HUES6 (cell line): ENCODE data around the gene UBE3B.
"Not testable (repeated sequence)": the region's sequence is repeated elsewhere in the genome, so short reads cannot be mapped to it uniquely, and the experiment has no call there.

Source experiments
- H3K27ac ChIP-seq: 2 replicates; pipeline ENCODE4 v1.7.0; 2013; ENCODE audit warnings: low read depth, mild to moderate bottlenecking, low read length, inconsistent platforms
- H3K27me3 ChIP-seq: 2 replicates; pipeline ENCODE4 v1.6.1; 2013; ENCODE audit warnings: low read length; ENCODE audit not compliant: control insufficient read depth, insufficient read depth
- H3K36me3 ChIP-seq: 2 replicates; pipeline ENCODE4 v1.6.1; 2013; ENCODE audit warnings: low read length; ENCODE audit not compliant: control insufficient read depth, insufficient read depth
- H3K4me1 ChIP-seq: 2 replicates; pipeline ENCODE4 v1.6.1; 2013; ENCODE audit warnings: low read length; ENCODE audit not compliant: control insufficient read depth, insufficient read depth
- H3K4me3 ChIP-seq: 2 replicates; pipeline ENCODE4 v1.5.1; 2013; ENCODE audit warnings: low read depth, low read length
- H3K9ac ChIP-seq: one replicate; pipeline ENCODE4 v1.6.1; 2013; ENCODE audit warnings: mild to moderate bottlenecking, low read length
- H3K9me3 ChIP-seq: 2 replicates; pipeline ENCODE4 v1.6.1; 2013; ENCODE audit warnings: low read depth, low read length; ENCODE audit not compliant: control insufficient read depth, insufficient read depth

The UBE3B gene

GRCh38 chr12:109477185-109477962, at the start of gene UBE3B, which contains the start of gene KCTD10:
UBE3B (plus strand) TSS chr12:109477634; CDS start chr12:109483552, 5,918 bp downstream.
KCTD10 (minus strand) TSS chr12:109477300; CDS start chr12:109477262, 38 bp downstream.
- Histone ChIP-seq H3K4me1 (peaks cover 11% of the 10 kb centered on the region; the same call in 1 of the 2 replicates), H3K27me3 (no peaks in the 10 kb centered on the region), H3K4me3 (peak within 1 kb of the TSS; percentile 97), H3K36me3 (peaks cover 9% of the 10 kb centered on the region; the same call in 1 of the 2 replicates), H3K9me3 (no peaks in the 10 kb centered on the region), H3K9ac (peak within 1 kb of the TSS; percentile 97), H3K27ac (peak within 1 kb of the TSS; percentile 99)

GRCh38 chr12:109428037-109428629, 49.3 kb upstream of the UBE3B start:
- H3K9ac ChIP-seq, result no peak overlapping the region
- no peak overlapping the region for H3K4me3 ChIP-seq
- H3K27ac ChIP-seq, result no peak overlapping the region
- H3K9me3 ChIP-seq, result peaks cover 5% of the 10 kb centered on the region
- H3K4me1 ChIP-seq, result peaks cover 4% of the 10 kb centered on the region; the same call in 1 of the 2 replicates
- H3K27me3 ChIP-seq, result no peaks in the 10 kb centered on the region
- H3K36me3 ChIP-seq, result no peaks in the 10 kb centered on the region

- H3K27ac ChIP-seq, H3K36me3 ChIP-seq, H3K27me3 ChIP-seq, H3K4me1 ChIP-seq, H3K9me3 ChIP-seq, H3K9ac ChIP-seq, H3K4me3 ChIP-seq: not testable (repeated sequence)
These were observed 48.6 kb upstream of the UBE3B start for GRCh38 chr12:109428804-109429203.

GRCh38 chr12:109430244-109430643, 47.2 kb upstream of the UBE3B start:
- Histone ChIP-seq H3K4me3 (no peak overlapping the region), H3K27me3 (no peaks in the 10 kb centered on the region), H3K9ac (no peak overlapping the region), H3K27ac (no peak overlapping the region), H3K9me3 (peaks cover 5% of the 10 kb centered on the region), H3K4me1 (peaks cover 19% of the 10 kb centered on the region), H3K36me3 (no peaks in the 10 kb centered on the region)

GRCh38 chr12:109432431-109432830, 45.0 kb upstream of the UBE3B start:
- Histone ChIP-seq H3K9me3 (peaks cover 5% of the 10 kb centered on the region), H3K4me3 (no peak overlapping the region), H3K4me1 (peaks cover 38% of the 10 kb centered on the region), H3K27ac (no peak overlapping the region), H3K36me3 (no peaks in the 10 kb centered on the region), H3K9ac (no peak overlapping the region), H3K27me3 (no peaks in the 10 kb centered on the region)

- H3K36me3 ChIP-seq, result no peaks in the 10 kb centered on the region
- H3K4me1 ChIP-seq, result peaks cover 39% of the 10 kb centered on the region
- H3K27ac ChIP-seq, result no peak overlapping the region
- H3K9me3 ChIP-seq, result peaks cover 5% of the 10 kb centered on the region
- no peak overlapping the region for H3K9ac ChIP-seq
- no peaks in the 10 kb centered on the region for H3K27me3 ChIP-seq
- H3K4me3 ChIP-seq, result no peak overlapping the region
These were observed 44.6 kb upstream of the UBE3B start for GRCh38 chr12:109432842-109433304.

GRCh38 chr12:109433618-109434017, 43.8 kb upstream of the UBE3B start:
- H3K4me3 ChIP-seq, result no peak overlapping the region
- H3K9ac ChIP-seq, result no peak overlapping the region
- H3K36me3 ChIP-seq, result no peaks in the 10 kb centered on the region
- no peaks in the 10 kb centered on the region for H3K27me3 ChIP-seq
- H3K27ac ChIP-seq, result no peak overlapping the region
- H3K4me1 ChIP-seq, result peaks cover 39% of the 10 kb centered on the region
- peaks cover 5% of the 10 kb centered on the region for H3K9me3 ChIP-seq

- H3K9ac ChIP-seq, result no peak overlapping the region
These were observed 42.9 kb upstream of the UBE3B start for GRCh38 chr12:109434582-109434981.

GRCh38 chr12:109435428-109436187, 41.8 kb upstream of the UBE3B start:
- Histone ChIP-seq H3K4me3 (peak overlapping the region; percentile 26; the same call in 1 of the 2 replicates), H3K36me3 (no peaks in the 10 kb centered on the region), H3K4me1 (peaks cover 39% of the 10 kb centered on the region), H3K27ac (no peak overlapping the region), H3K9ac (peak overlapping the region; percentile 40), H3K27me3 (no peaks in the 10 kb centered on the region), H3K9me3 (no peaks in the 10 kb centered on the region)

More at GRCh38 chr12:109434582-109434981, 42.9 kb upstream of the UBE3B start:
- peaks cover 39% of the 10 kb centered on the region for H3K4me1 ChIP-seq
- H3K27me3 ChIP-seq, result no peaks in the 10 kb centered on the region
- H3K9me3 ChIP-seq, result peaks cover 4% of the 10 kb centered on the region
- H3K27ac ChIP-seq, result no peak overlapping the region
- no peak overlapping the region for H3K4me3 ChIP-seq
- H3K36me3 ChIP-seq, result no peaks in the 10 kb centered on the region

- H3K9ac ChIP-seq, result peak overlapping the region; percentile 40
- no peak overlapping the region for H3K27ac ChIP-seq
- no peaks in the 10 kb centered on the region for H3K9me3 ChIP-seq
- peaks cover 42% of the 10 kb centered on the region for H3K4me1 ChIP-seq
- H3K36me3 ChIP-seq, result no peaks in the 10 kb centered on the region
- peak overlapping the region; percentile 26; the same call in 1 of the 2 replicates for H3K4me3 ChIP-seq
- no peaks in the 10 kb centered on the region for H3K27me3 ChIP-seq
These were observed 41.3 kb upstream of the UBE3B start for GRCh38 chr12:109436188-109436560.
